Gastroesophageal sphincter (tissue), 3 donors: ENCODE data around the gene INPP1.
A peak's percentile ranks its signal among the peaks of the same experiment; 100 is the strongest.

Experiments
- CTCF ChIP-seq, 4 experiments: fragments of 200-600 bp in 2 of 4; fragments of 450-650 bp in 2 of 4; sonication (generic) in 1 of 4; IDR thresholded peaks; one replicate each; pipeline ENCODE4 v1.5.1; 2017 to 2019; ENCODE audit warnings: antibody characterized with exemption in 4 of 4, mild to moderate bottlenecking in 2 of 4, moderate library complexity in 2 of 4
- EP300 ChIP-seq: sonication (generic); formaldehyde crosslinking; IDR thresholded peaks from one replicate; pipeline ENCODE4 v1.6.1; 2017; ENCODE audit warnings: antibody characterized with exemption, mild to moderate bottlenecking
- POLR2A ChIP-seq, 2 donors: fragments of 450-650 bp; IDR thresholded peaks; one replicate each; pipeline ENCODE4 v1.6.1; 2017; ENCODE audit warnings: antibody characterized with exemption in 2 of 2, mild to moderate bottlenecking in 2 of 2, moderate library complexity in 1 of 2
- POLR2AphosphoS5 ChIP-seq: sonication (generic); formaldehyde crosslinking; IDR thresholded peaks from one replicate; pipeline ENCODE4 v1.6.1; 2017; ENCODE audit warnings: antibody characterized with exemption

GRCh38 chr2:190382851-190383250 lies 39.5 kb downstream of the INPP1 start:
- TF ChIP-seq CTCF (IDR thresholded peaks at IDR 0.05) (peak; percentile 25 to 69 (median 67)), POLR2A (IDR thresholded peaks at IDR 0.05) (no peak), POLR2AphosphoS5 (no peak), EP300 (no peak)
